GM21528 (cell line): ENCODE data around the gene MLEC.

Source experiments
- ATAC-seq: cut with Tn5 transposase; IDR thresholded peaks from one replicate; pipeline ENCODE4 v1.9.1; 2021; ENCODE audit warnings: mild to moderate bottlenecking, moderate library complexity; ENCODE audit not compliant: unreplicated experiment, low FRiP score

Gene MLEC

GRCh38 chr12:120739031-120739762 lies 52.2 kb downstream of the MLEC start:
- no peak for ATAC-seq

- no peak for ATAC-seq
Measured at GRCh38 chr12:120739821-120740613, 53.1 kb downstream of the MLEC start.

GRCh38 chr12:120740871-120741270 lies 53.9 kb downstream of the MLEC start:
- ATAC-seq: no peak

GRCh38 chr12:120741476-120742421 lies 54.8 kb downstream of the MLEC start:
- ATAC-seq: no peak

GRCh38 chr12:120744922-120745493 lies 58.1 kb downstream of the MLEC start:
- ATAC-seq: no peak

- no peak for ATAC-seq
Measured at GRCh38 chr12:120748242-120748641, 61.3 kb downstream of the MLEC start.

GRCh38 chr12:120749256-120749655 lies 62.3 kb downstream of the MLEC start:
- ATAC-seq: no peak

GRCh38 chr12:120750806-120751205 lies 63.9 kb downstream of the MLEC start:
- ATAC-seq: no peak

- no peak for ATAC-seq
Measured at GRCh38 chr12:120751389-120751788, 64.4 kb downstream of the MLEC start.
